WTC11 (cell line): ENCODE measurements around the gene MCM5. TPM values are rescaled to one million over a fixed set of nuclear protein-coding genes. Genes with fewer than 3 reads are reported as not detected.

Experiments used
- ATAC-seq: fragments of 200-7000 bp; cut with Tn5 transposase; 2 replicates; pipeline ENCODE4 v1.10.0; 2021; ENCODE audit warnings: mild to moderate bottlenecking, moderate library complexity
- CTCF ChIA-PET: fragments of 300-600 bp; sonication (Branson Sonifier 250); formaldehyde crosslinking; loops from one replicate; lab custom pipeline; 2021; ENCODE audit warnings: antibody characterized with exemption; lab: Charles Lee
- POLR2A ChIA-PET: fragments of 350-600 bp; sonication (Branson Sonifier 250); formaldehyde crosslinking; loops from one replicate; lab custom pipeline; 2021; ENCODE audit warnings: antibody characterized with exemption; lab: Charles Lee
- DNase-seq: peaks from one replicate; pipeline ENCODE4 v3.0.0; 2021; ENCODE audit warnings: low spot score
- H3K27ac Mint-ChIP-seq: 2 replicates; pipeline ENCODE4 v1.8.0; 2021; ENCODE audit warnings: mixed read lengths
- H3K27me3 Mint-ChIP-seq: 2 replicates; pipeline ENCODE4 v1.8.0; 2021; ENCODE audit warnings: low read depth, mild to moderate bottlenecking, moderate library complexity, mixed read lengths
- H3K36me3 Mint-ChIP-seq: 2 replicates; pipeline ENCODE4 v1.8.0; 2021; ENCODE audit warnings: mixed read lengths
- H3K4me1 Mint-ChIP-seq: 2 replicates; pipeline ENCODE4 v1.8.0; 2022; ENCODE audit warnings: mixed read lengths
- H3K4me3 Mint-ChIP-seq: 2 replicates; pipeline ENCODE4 v1.8.0; 2021; ENCODE audit warnings: mild to moderate bottlenecking, moderate library complexity, mixed read lengths
- H3K9me3 Mint-ChIP-seq: 2 replicates; pipeline ENCODE4 v1.8.0; 2021; ENCODE audit warnings: mixed read lengths
- ARID4B ChIP-seq: sonication (generic); formaldehyde crosslinking; IDR thresholded peaks from 2 replicates; pipeline ENCODE4 v1.8.0; 2023; ENCODE audit warnings: missing genetic modification reagents, mild to moderate bottlenecking, borderline replicate concordance
- ATF6 ChIP-seq: sonication (generic); formaldehyde crosslinking; IDR thresholded peaks from 2 replicates; pipeline ENCODE4 v1.8.1; 2023; ENCODE audit warnings: mild to moderate bottlenecking, missing genetic modification reagents
- CBFB ChIP-seq: sonication (generic); formaldehyde crosslinking; IDR thresholded peaks from 2 replicates; pipeline ENCODE4 v1.8.1; 2022; ENCODE audit warnings: mild to moderate bottlenecking, low read depth, missing genetic modification reagents
- EMX1 ChIP-seq: fragments of 250-450 bp; sonication (Bioruptor Pico); IDR thresholded peaks from 2 replicates; pipeline ENCODE4 v1.8.0; 2021; ENCODE audit warnings: mild to moderate bottlenecking
- ESRRA ChIP-seq: sonication (generic); formaldehyde crosslinking; IDR thresholded peaks from 2 replicates; pipeline ENCODE4 v1.8.1; 2022; ENCODE audit warnings: mild to moderate bottlenecking, missing genetic modification reagents, borderline replicate concordance
- ETV6 ChIP-seq: sonication (generic); formaldehyde crosslinking; IDR thresholded peaks from 2 replicates; pipeline ENCODE4 v1.8.1; 2022; ENCODE audit warnings: mild to moderate bottlenecking, missing genetic modification reagents
- FOXP4 ChIP-seq: sonication (generic); formaldehyde crosslinking; IDR thresholded peaks from 2 replicates; pipeline ENCODE4 v1.8.0; 2022; ENCODE audit warnings: mild to moderate bottlenecking, missing genetic modification reagents
- GABPB1 ChIP-seq: sonication (generic); formaldehyde crosslinking; IDR thresholded peaks from 2 replicates; pipeline ENCODE4 v1.8.1; 2023; ENCODE audit warnings: mild to moderate bottlenecking, missing genetic modification reagents
- PRDM15 ChIP-seq: sonication (generic); formaldehyde crosslinking; IDR thresholded peaks from 2 replicates; pipeline ENCODE4 v1.8.0; 2022; ENCODE audit warnings: missing genetic modification reagents
- PREB ChIP-seq: sonication (generic); formaldehyde crosslinking; IDR thresholded peaks from 2 replicates; pipeline ENCODE4 v1.8.1; 2022; ENCODE audit warnings: mild to moderate bottlenecking, missing genetic modification reagents, moderate library complexity, borderline replicate concordance
- TP53 ChIP-seq: sonication (generic); formaldehyde crosslinking; IDR thresholded peaks from 2 replicates; pipeline ENCODE4 v1.8.1; 2023; ENCODE audit warnings: mild to moderate bottlenecking, missing genetic modification reagents
- USF2 ChIP-seq: sonication (generic); formaldehyde crosslinking; IDR thresholded peaks from 2 replicates; pipeline ENCODE4 v1.8.1; 2023; ENCODE audit warnings: mild to moderate bottlenecking, missing genetic modification reagents, moderate library complexity
- ZNF121 ChIP-seq: sonication (generic); formaldehyde crosslinking; IDR thresholded peaks from 2 replicates; pipeline ENCODE4 v1.8.0; 2023; ENCODE audit warnings: missing genetic modification reagents
- ZNF281 ChIP-seq: sonication (generic); formaldehyde crosslinking; IDR thresholded peaks from 2 replicates; pipeline ENCODE4 v1.8.0; 2023; ENCODE audit warnings: mild to moderate bottlenecking, missing genetic modification reagents
- total RNA-seq: library from RNA; stranded (reverse); gene quantifications from 3 replicates; pipeline ENCODE4 v1.2.3, GENCODE V29; 2021

MCM5 gene
- total RNA-seq, 1 experiment from 2014 or later, result 261 TPM

- Mint-ChIP-seq H3K27me3 (no peaks in the 10 kb centered on the region), H3K27ac (peak overlapping the region; percentile 86), H3K4me3 (no peak overlapping the region), H3K36me3 (peaks cover 18% of the 10 kb centered on the region), H3K4me1 (peaks cover 34% of the 10 kb centered on the region), H3K9me3 (no peaks in the 10 kb centered on the region)
- DNase-seq (no peak), ATAC-seq (no peak)
- no peak for TF ChIP-seq ZNF281 (CRISPR knock-in tag)
- no peak for TF ChIP-seq USF2 (CRISPR knock-in tag)
- TF ChIP-seq PRDM15 (CRISPR knock-in tag), result no peak
- TF ChIP-seq EMX1 (CRISPR knock-in tag), result no peak
- no peak for TF ChIP-seq ATF6 (CRISPR knock-in tag)
- no peak for TF ChIP-seq FOXP4 (CRISPR knock-in tag)
- TF ChIP-seq CBFB (CRISPR knock-in tag), result no peak
- TF ChIP-seq ZNF121 (CRISPR knock-in tag), result no peak
- no peak; the same call in 1 of the 2 replicates for TF ChIP-seq GABPB1 (CRISPR knock-in tag)
- CTCF ChIA-PET, result interaction anchor here (1.1 to 1.8 kb wide), 3 partner anchors 29 to 46 kb away, joined by 3 to 8 read pairs (median 4); no protein-coding TSS in a partner anchor
- POLR2A ChIA-PET, result interaction anchor here (0.6 to 1.3 kb wide), 4 partner anchors 12 to 96 kb away, joined by 3 to 4 read pairs (median 3); no protein-coding TSS in a partner anchor
Measured at GRCh38 chr22:35397095-35397904, 2.6 kb upstream of the MCM5 start.

GRCh38 chr22:35398591-35398973 lies 1.4 kb upstream of the MCM5 start:
- Mint-ChIP-seq H3K4me1 (peaks cover 42% of the 10 kb centered on the region), H3K27ac (no peak overlapping the region), H3K36me3 (peaks cover 25% of the 10 kb centered on the region), H3K9me3 (no peaks in the 10 kb centered on the region), H3K4me3 (peak overlapping the region; percentile 22; the same call in 1 of the 2 replicates), H3K27me3 (no peaks in the 10 kb centered on the region)
- ChIA-PET POLR2A (interaction anchor here (0.6 to 1.3 kb wide), 4 partner anchors 11 to 46 kb away, joined by 3 to 4 read pairs (median 4); partner anchors contain the start of gene HMOX1), CTCF (interaction anchor here (0.6 to 1.3 kb wide), 3 partner anchors 17 to 47 kb away, joined by 3 to 9 read pairs (median 4); no protein-coding TSS in a partner anchor)
- DNase-seq, result no peak
- no peak for ATAC-seq
- TF ChIP-seq ETV6 (CRISPR knock-in tag) (no peak), ARID4B (no peak), TP53 (CRISPR knock-in tag) (no peak), PREB (CRISPR knock-in tag) (no peak), ESRRA (CRISPR knock-in tag) (no peak)
